ENCODE data around the gene PLXNB1. TPM values are rescaled to one million over a fixed set of nuclear protein-coding genes. Genes with fewer than 3 reads are reported as not detected.

The PLXNB1 gene
- total RNA-seq, 1 experiment from 2014 or later, result 7.0 TPM

- no peak for DNase-seq
- H3K36me3 ChIP-seq, result no peaks in the 10 kb centered on the region
- H3K4me3 ChIP-seq, result no peak overlapping the region
- H3K27me3 ChIP-seq, result no peaks in the 10 kb centered on the region; the same call in 1 of the 2 replicates
- no peaks in the 10 kb centered on the region for H3K9me3 ChIP-seq
Observed at GRCh38 chr3:48394391-48394790, 35.5 kb downstream of the PLXNB1 start.

DNA sequence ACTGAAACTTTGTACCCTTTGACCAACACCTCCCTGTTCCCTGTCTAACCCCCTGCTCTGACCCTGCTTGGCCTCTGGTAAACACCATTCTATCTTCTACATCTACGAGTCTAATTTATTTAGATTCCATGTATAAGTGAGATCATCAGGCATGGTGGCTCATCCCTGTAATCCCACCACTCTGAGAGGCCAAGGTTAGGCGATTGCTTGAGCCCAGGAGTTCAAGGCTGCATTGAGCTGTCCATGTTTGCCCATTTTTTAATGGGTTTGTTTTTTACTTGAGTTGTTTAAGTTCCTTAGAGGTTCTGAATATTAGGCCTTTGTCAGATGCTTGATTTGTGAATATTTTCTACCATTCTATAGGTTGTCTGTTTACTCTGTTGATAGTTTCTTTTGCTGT, 40.9 kb downstream of the PLXNB1 start:
- no peaks in the 10 kb centered on the region for H3K36me3 ChIP-seq
- H3K27me3 ChIP-seq, result no peaks in the 10 kb centered on the region
- no peak overlapping the region for H3K4me3 ChIP-seq
- 0 out of 2 replicates have a peak, but pooled peaks cover 3% of the 10 kb centered on the region for H3K9me3 ChIP-seq
- DNase-seq, result no peak

GRCh38 chr3:48387634-48388033, 42.3 kb downstream of the PLXNB1 start:
- Histone ChIP-seq H3K9me3 (0 out of 2 replicates have a peak, but pooled peaks cover 3% of the 10 kb centered on the region), H3K4me3 (no peak overlapping the region), H3K27me3 (no peaks in the 10 kb centered on the region; the same call in none of the 2 replicates), H3K36me3 (no peaks in the 10 kb centered on the region)
- DNase-seq, result no peak

DNA sequence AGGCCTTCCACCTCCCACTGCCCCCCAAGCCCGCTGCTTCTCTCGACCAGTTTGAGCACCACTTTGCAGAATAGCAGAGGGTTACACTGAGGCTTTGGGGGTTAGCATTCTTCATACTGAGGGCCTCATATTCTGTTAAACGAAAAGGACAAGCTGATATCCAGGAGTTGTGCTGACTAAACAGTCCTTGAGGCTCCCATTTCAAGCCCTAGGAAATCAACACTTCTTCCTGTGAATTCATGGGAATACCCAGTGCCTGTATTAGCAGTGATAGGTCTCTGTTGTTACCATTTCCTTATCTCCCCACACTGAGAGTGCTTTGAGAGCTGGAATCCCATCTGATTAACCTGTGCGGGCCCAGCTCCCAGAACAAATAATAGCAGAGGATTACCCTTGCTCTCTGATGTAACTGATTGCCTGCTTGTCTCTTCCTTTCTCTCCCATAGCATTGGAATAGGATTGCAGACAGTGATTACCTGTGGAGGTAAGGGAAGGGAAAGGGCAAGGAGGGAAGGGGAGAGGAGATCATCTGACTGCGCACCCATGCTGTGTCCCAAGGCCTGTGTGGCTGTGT, 56.9 kb downstream of the PLXNB1 start:
- no peaks in the 10 kb centered on the region for H3K36me3 ChIP-seq
- H3K27me3 ChIP-seq, result no peaks in the 10 kb centered on the region
- H3K9me3 ChIP-seq, result no peaks in the 10 kb centered on the region
- no peak overlapping the region for H3K4me3 ChIP-seq
- no peak for DNase-seq

- Histone ChIP-seq H3K9me3 (no peaks in the 10 kb centered on the region), H3K4me3 (no peak overlapping the region), H3K36me3 (no peaks in the 10 kb centered on the region), H3K27me3 (no peaks in the 10 kb centered on the region)
- DNase-seq, result no peak
Observed at GRCh38 chr3:48372377-48372770, 57.5 kb downstream of the PLXNB1 start.

- Histone ChIP-seq H3K36me3 (no peaks in the 10 kb centered on the region), H3K4me3 (no peak within 1 kb of the TSS), H3K27me3 (no peaks in the 10 kb centered on the region), H3K9me3 (no peaks in the 10 kb centered on the region)
- DNase-seq, result no peak
Observed at GRCh38 chr3:48371651-48372376, 58.1 kb downstream of the PLXNB1 start, which contains the start of gene FBXW12. TSS of gene FBXW12 (plus strand) at chr3:48372219. CDS start at chr3:48372768, 549 bp downstream.

DNA sequence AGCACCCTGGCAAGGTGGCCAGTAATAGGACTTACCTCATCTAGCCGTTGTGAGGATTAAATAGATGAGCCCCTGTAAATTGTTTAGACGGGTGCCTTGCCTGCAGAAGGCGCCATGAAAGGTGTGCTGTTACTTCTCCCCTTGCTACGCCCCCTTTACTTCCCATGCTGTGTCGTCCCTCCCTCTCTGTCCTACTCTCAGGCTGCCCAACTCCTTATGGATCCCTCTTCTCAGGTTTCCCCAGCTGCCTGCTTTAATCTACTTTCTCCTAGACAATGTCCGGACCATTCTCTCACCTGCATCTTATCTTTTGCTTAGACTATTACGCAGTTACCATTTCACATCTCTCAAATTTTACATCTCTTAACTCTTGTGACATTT, 59.6 kb downstream of the PLXNB1 start:
- no peak overlapping the region for H3K4me3 ChIP-seq

DNA sequence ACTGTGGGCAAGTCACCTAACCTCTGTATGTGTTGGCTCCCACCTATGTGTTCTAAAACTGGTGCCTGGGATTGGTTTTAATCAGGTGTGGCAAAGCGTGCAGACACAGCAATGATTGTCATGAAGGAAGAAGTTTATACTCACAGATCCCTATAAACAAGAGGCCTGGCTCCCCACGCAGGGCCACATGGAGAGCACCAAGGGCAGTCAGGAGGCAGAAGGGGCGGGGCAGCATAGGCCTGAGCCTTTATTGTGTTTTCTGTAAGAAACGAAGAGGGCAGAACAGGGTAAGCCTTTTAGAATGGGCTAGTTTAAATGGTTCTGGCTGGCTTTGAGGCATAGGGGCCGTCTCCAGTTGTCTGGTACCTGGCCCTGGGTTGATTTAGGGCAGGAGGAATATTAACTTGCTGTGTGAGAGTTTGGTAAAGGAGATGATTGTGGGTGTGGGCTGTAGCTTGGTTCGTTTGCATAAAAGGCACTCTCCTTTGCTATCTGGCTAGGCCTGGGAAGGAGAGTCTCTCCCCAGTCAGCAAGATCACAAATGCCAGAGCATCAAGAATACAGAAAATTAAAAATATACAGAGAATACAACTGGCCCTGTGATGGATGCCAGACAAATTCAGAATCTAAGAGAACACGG, 60.1 kb downstream of the PLXNB1 start:
- H3K9me3 ChIP-seq, result no peaks in the 10 kb centered on the region
- H3K36me3 ChIP-seq, result no peaks in the 10 kb centered on the region
- no peak overlapping the region for H3K4me3 ChIP-seq
- DNase-seq, result no peak
- no peaks in the 10 kb centered on the region for H3K27me3 ChIP-seq

More for the DNA sequence above, 59.6 kb downstream of the PLXNB1 start:
- no peaks in the 10 kb centered on the region for H3K9me3 ChIP-seq
- DNase-seq, result no peak
- no peaks in the 10 kb centered on the region for H3K27me3 ChIP-seq
- H3K36me3 ChIP-seq, result no peaks in the 10 kb centered on the region

DNA sequence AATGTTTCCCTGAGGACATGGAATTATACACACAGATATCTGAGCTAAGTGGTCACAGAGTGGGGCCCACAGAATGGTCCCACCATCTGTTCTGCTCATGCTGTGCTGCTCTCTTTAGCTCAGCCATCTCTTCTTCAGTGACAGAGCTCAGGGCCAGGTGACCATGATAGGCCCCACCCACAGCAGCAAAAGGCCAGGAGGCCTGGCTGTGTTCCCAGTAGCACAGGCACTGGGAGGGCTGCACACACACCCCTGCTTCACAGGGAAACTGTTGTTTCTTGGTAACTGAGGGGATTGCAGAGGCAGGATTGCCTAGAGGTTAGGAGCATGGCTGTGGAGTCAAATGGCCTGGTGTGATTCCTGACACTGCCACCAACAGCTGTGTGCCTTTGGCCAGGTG, 62.7 kb downstream of the PLXNB1 start:
- Histone ChIP-seq H3K36me3 (no peaks in the 10 kb centered on the region), H3K27me3 (no peaks in the 10 kb centered on the region)

DNA sequence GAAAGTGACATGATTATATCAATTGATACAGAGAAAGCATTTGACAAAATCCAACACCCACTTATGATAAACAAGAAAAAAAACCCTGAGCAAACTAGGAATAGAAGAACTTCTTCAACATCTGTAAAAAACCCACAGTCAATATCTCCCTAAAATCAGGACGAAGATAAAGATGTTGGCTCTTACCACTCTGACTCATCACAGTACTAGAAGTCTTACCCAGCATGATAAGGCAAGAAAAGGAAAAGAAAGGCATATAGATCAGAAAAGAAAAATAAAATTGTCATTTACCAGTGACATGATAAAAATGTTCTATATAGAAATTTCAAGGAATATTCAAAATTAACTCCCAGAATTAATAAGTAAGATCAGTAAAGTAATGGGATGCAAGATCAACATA, 65.0 kb downstream of the PLXNB1 start:
- H3K9me3 ChIP-seq, result 0 out of 2 replicates have a peak, but pooled peaks cover 3% of the 10 kb centered on the region
- H3K4me3 ChIP-seq, result no peak overlapping the region
- no peaks in the 10 kb centered on the region for H3K27me3 ChIP-seq
- no peak for DNase-seq
- H3K36me3 ChIP-seq, result no peaks in the 10 kb centered on the region

More for the DNA sequence above, 62.7 kb downstream of the PLXNB1 start:
- no peaks in the 10 kb centered on the region for H3K9me3 ChIP-seq
- DNase-seq, result no peak
- no peak overlapping the region for H3K4me3 ChIP-seq

DNA sequence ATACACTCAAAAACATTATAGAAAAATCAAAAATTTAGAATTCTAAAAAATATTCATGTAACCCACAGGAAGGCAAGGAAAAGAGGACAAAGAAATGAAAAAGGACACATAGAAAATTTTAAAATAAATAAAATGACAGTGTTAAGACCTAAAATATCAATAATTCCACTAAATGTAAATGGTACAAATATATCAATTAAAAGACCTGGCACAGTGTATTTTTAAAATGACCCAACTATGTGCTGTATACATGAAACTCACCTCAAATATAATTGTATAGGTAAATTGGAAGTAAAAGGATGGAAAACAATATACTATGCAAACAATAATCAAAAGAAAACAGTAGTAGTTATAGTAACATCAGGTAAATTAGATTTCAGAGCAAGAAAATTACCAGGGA, 68.0 kb downstream of the PLXNB1 start:
- no peak for DNase-seq
- Histone ChIP-seq H3K9me3 (0 out of 2 replicates have a peak, but pooled peaks cover 3% of the 10 kb centered on the region), H3K36me3 (no peaks in the 10 kb centered on the region), H3K27me3 (no peaks in the 10 kb centered on the region), H3K4me3 (no peak overlapping the region)

GRCh38 chr3:48356419-48356818, 73.5 kb downstream of the PLXNB1 start:
- no peak for DNase-seq
- Histone ChIP-seq H3K27me3 (no peaks in the 10 kb centered on the region), H3K9me3 (no peaks in the 10 kb centered on the region)

DNA sequence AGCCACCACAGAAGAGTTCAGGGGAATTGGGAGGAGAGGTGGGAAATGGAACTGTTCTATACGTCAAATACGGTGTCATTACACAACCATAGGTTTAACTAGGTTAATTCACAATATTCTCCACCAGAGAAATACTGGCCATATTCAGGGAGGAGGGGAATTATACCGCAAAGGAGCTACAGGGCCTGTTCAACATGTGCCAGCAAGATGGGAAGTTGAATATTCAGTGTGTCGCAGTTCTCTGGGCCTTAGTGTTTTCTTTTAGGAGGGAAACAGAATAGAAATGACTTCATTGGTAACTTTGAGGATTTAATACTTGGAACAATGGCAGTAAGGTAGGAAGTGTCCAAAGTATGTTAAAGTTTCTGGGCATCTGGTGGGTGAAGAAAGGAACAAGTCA, 75.9 kb downstream of the PLXNB1 start:
- no peaks in the 10 kb centered on the region for H3K27me3 ChIP-seq
- DNase-seq, result no peak
- no peaks in the 10 kb centered on the region for H3K9me3 ChIP-seq
- no peak overlapping the region for H3K4me3 ChIP-seq
- H3K36me3 ChIP-seq, result no peaks in the 10 kb centered on the region

More at GRCh38 chr3:48356419-48356818, 73.5 kb downstream of the PLXNB1 start:
- Histone ChIP-seq H3K4me3 (no peak overlapping the region), H3K36me3 (no peaks in the 10 kb centered on the region)

Other genes with a start within 250 kb of the PLXNB1 start
- 11.2 and 25.3 TPM in 2 replicates for gene CDC25A, start 241.7 kb downstream of the PLXNB1 start, total RNA-seq (2014; rRNA removed; shearing (Covaris generic); ENCODE audit: low replicate concordance)
- not detected in 2 replicates for gene CAMP, start 206.6 kb downstream of the PLXNB1 start, total RNA-seq (2014; rRNA removed; shearing (Covaris generic); ENCODE audit: low replicate concordance)
- 3.0 and 4.5 TPM in 2 replicates for gene ZNF589, start 189.0 kb downstream of the PLXNB1 start, total RNA-seq (2014; rRNA removed; shearing (Covaris generic); ENCODE audit: low replicate concordance)
- 14.9 and 42.4 TPM in 2 replicates for gene NME6, start 128.7 kb downstream of the PLXNB1 start, total RNA-seq (2014; rRNA removed; shearing (Covaris generic); ENCODE audit: low replicate concordance)
- not detected in 2 replicates for gene SPINK8, start 96.4 kb downstream of the PLXNB1 start, total RNA-seq (2014; rRNA removed; shearing (Covaris generic); ENCODE audit: low replicate concordance)
- not detected in 2 replicates for gene FBXW12, start 57.9 kb downstream of the PLXNB1 start, total RNA-seq (2014; rRNA removed; shearing (Covaris generic); ENCODE audit: low replicate concordance)
- gene CCDC51, start 10.0 kb upstream of the PLXNB1 start, total RNA-seq (2014; rRNA removed; shearing (Covaris generic); ENCODE audit: low replicate concordance), result 26.9 and 28.6 TPM in 2 replicates
- gene TMA7, start 10.2 kb upstream of the PLXNB1 start, total RNA-seq (2014; rRNA removed; shearing (Covaris generic); ENCODE audit: low replicate concordance), result 316 and 348 TPM in 2 replicates
- 6.8 and 25.3 TPM in 2 replicates for gene ATRIP, start 16.7 kb upstream of the PLXNB1 start, total RNA-seq (2014; rRNA removed; shearing (Covaris generic); ENCODE audit: low replicate concordance)
- gene SHISA5, start 74.1 kb upstream of the PLXNB1 start, total RNA-seq (2014; rRNA removed; shearing (Covaris generic); ENCODE audit: low replicate concordance), result 94.4 and 113 TPM in 2 replicates
- 0.84 and 3.2 TPM in 2 replicates for gene PFKFB4, start 126.7 kb upstream of the PLXNB1 start, total RNA-seq (2014; rRNA removed; shearing (Covaris generic); ENCODE audit: low replicate concordance)
- gene UCN2, start 133.7 kb upstream of the PLXNB1 start, total RNA-seq (2014; rRNA removed; shearing (Covaris generic); ENCODE audit: low replicate concordance), result 1.1 TPM in 1 of 2 replicates, not detected in the other
- gene COL7A1, start 165.2 kb upstream of the PLXNB1 start, total RNA-seq (2014; rRNA removed; shearing (Covaris generic); ENCODE audit: low replicate concordance), result 1.3 and 12.2 TPM in 2 replicates
- 199 and 243 TPM in 2 replicates for gene UQCRC1, start 179.6 kb upstream of the PLXNB1 start, total RNA-seq (2014; rRNA removed; shearing (Covaris generic); ENCODE audit: low replicate concordance)
- gene TMEM89, start 191.7 kb upstream of the PLXNB1 start, total RNA-seq (2014; rRNA removed; shearing (Covaris generic); ENCODE audit: low replicate concordance), result not detected in 2 replicates
- gene SLC26A6, start 205.4 kb upstream of the PLXNB1 start, total RNA-seq (2014; rRNA removed; shearing (Covaris generic); ENCODE audit: low replicate concordance), result 4.4 and 9.7 TPM in 2 replicates
- gene CELSR3, start 232.8 kb upstream of the PLXNB1 start, total RNA-seq (2014; rRNA removed; shearing (Covaris generic); ENCODE audit: low replicate concordance), result 0.05 and 0.16 TPM in 2 replicates

All from MG63 (cell line).